Type B pancreatic cell (in vitro differentiated cells): Measurements from ENCODE around the gene RACGAP1. TPM values are rescaled to one million over a fixed set of nuclear protein-coding genes. Genes with fewer than 3 reads are reported as not detected.

Experiments
- DNase-seq: peaks from one replicate; pipeline ENCODE4 v3.0.0; 2021; ENCODE audit warnings: mixed read lengths; ENCODE audit not compliant: unreplicated experiment; ENCODE audit errors: extremely low spot score
- H3K27ac Mint-ChIP-seq: 2 replicates; pipeline ENCODE4 v1.8.0; 2021; ENCODE audit warnings: mild to moderate bottlenecking, mixed read lengths
- H3K27me3 Mint-ChIP-seq: 2 replicates; pipeline ENCODE4 v1.8.0; 2021; ENCODE audit warnings: mixed read lengths
- H3K36me3 Mint-ChIP-seq: 2 replicates; pipeline ENCODE4 v1.8.0; 2021; ENCODE audit warnings: mixed read lengths
- H3K4me1 Mint-ChIP-seq: one replicate; pipeline ENCODE4 v1.8.0; 2021; ENCODE audit warnings: mixed read lengths; ENCODE audit not compliant: unreplicated experiment
- H3K4me3 Mint-ChIP-seq: 2 replicates; pipeline ENCODE4 v1.8.0; 2021; ENCODE audit warnings: mild to moderate bottlenecking, mixed read lengths
- H3K9me3 Mint-ChIP-seq: 2 replicates; pipeline ENCODE4 v1.8.0; 2021; ENCODE audit warnings: mixed read lengths
- total RNA-seq: library from RNA; stranded (reverse); gene quantifications from 2 replicates; pipeline ENCODE4 v1.2.1, GENCODE V29; 2021; ENCODE audit warnings: low replicate concordance
- TF ChIP-seq, protein P1 (sequence below): fragments of 200-600 bp; sonication (generic); conservative IDR thresholded peaks from 2 replicates; pipeline ENCODE4 v1.5.0; 2021; ENCODE audit warnings: antibody characterized with exemption, mild to moderate bottlenecking

RACGAP1 gene
- total RNA-seq, 1 donor from 2014 or later, result 70.6 TPM

DNA sequence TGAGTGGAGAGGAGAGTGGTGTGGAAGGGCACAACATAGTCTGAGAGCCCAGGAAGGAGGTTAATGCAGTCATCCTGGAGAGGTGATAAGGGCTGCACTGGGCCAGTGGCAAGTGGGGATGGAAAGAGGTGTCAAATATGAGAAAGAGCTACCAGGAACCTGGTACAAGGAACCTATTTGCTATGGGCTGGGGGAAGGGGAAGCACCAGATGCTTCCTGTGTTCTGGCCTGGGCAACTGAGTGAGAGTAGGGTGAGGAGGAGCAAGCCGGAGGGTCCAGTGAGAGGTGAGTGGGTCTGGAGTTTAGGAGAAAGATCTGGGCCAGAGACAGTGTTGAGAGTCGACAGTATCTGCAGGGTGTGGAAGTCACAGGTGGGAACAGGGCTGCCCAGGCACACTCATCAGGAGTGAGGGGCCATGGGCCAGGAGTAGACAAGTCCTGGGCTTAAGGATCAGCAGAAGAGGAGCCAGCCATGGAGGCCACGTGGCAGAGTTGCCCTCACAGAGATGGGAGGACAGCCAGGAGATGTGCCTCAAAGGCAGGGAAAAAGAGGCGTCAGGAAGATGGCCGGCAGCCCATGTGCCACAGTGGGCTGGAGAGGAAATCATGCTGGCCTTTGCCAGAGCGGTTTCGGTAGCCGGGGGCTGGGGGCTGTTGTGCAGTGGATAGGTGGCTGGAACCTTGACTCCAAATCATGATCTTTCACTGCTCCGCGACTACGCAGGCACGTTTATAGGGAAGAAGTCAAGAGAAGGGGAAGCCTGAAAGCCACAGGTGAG, 55.5 kb downstream of the RACGAP1 start:
- Mint-ChIP-seq H3K27ac (no peak overlapping the region), H3K27me3 (peaks cover 15% of the 10 kb centered on the region), H3K4me1 (no peaks in the 10 kb centered on the region), H3K9me3 (no peaks in the 10 kb centered on the region), H3K36me3 (no peaks in the 10 kb centered on the region), H3K4me3 (no peak overlapping the region)
- TF ChIP-seq, protein P1, sequence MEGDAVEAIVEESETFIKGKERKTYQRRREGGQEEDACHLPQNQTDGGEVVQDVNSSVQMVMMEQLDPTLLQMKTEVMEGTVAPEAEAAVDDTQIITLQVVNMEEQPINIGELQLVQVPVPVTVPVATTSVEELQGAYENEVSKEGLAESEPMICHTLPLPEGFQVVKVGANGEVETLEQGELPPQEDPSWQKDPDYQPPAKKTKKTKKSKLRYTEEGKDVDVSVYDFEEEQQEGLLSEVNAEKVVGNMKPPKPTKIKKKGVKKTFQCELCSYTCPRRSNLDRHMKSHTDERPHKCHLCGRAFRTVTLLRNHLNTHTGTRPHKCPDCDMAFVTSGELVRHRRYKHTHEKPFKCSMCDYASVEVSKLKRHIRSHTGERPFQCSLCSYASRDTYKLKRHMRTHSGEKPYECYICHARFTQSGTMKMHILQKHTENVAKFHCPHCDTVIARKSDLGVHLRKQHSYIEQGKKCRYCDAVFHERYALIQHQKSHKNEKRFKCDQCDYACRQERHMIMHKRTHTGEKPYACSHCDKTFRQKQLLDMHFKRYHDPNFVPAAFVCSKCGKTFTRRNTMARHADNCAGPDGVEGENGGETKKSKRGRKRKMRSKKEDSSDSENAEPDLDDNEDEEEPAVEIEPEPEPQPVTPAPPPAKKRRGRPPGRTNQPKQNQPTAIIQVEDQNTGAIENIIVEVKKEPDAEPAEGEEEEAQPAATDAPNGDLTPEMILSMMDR, result no peak
- DNase-seq, result no peak

DNA sequence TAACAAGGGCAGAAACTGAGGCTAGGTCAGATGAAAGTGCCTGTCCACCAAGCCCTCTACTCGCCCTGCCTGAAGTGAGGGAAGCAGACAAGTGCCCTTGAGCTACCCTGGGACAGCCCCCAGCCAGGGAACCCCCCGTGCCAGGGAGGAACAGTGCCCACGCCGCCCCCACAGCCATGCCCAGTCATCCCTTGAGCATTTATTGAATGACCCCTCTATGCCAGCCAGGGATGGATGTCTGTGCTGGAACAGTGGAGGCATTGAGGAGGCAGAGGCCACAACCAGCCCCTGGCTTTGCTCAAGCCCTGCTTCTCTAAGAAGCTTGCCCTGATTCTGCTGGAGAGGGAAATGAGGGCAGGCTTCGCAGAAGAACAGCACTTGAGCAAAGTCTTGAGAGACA, 56.3 kb downstream of the RACGAP1 start:
- Mint-ChIP-seq H3K36me3 (no peaks in the 10 kb centered on the region), H3K27me3 (peaks cover 23% of the 10 kb centered on the region), H3K9me3 (no peaks in the 10 kb centered on the region), H3K27ac (no peak overlapping the region), H3K4me3 (no peak overlapping the region), H3K4me1 (no peaks in the 10 kb centered on the region)
- TF ChIP-seq, protein P1, result no peak
- DNase-seq, result no peak

DNA sequence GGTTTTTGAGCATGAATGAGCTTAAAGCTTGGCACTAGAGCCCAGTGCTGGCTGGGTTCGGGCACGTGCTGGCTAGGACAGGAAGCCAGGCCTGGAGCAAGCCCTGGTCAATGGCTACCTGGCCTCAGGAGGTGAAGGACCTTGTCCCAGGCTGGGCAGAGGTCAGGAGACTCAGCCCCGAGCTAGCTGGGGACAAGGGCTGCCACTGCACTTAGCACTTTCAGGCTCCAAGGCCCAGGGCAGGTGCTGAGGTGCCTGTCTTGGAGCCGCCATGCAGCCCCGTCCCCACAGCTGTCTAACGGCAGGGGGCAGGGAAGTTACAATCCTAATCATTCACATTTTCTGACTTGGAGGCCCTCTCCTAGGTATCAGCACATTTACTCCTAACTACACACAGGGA, 56.8 kb downstream of the RACGAP1 start:
- H3K27ac Mint-ChIP-seq, result no peak overlapping the region
- no peaks in the 10 kb centered on the region for H3K4me1 Mint-ChIP-seq
- TF ChIP-seq, protein P1, result no peak
- no peak overlapping the region for H3K4me3 Mint-ChIP-seq
- H3K36me3 Mint-ChIP-seq, result no peaks in the 10 kb centered on the region
- H3K27me3 Mint-ChIP-seq, result peaks cover 28% of the 10 kb centered on the region
- no peaks in the 10 kb centered on the region for H3K9me3 Mint-ChIP-seq
- no peak for DNase-seq

DNA sequence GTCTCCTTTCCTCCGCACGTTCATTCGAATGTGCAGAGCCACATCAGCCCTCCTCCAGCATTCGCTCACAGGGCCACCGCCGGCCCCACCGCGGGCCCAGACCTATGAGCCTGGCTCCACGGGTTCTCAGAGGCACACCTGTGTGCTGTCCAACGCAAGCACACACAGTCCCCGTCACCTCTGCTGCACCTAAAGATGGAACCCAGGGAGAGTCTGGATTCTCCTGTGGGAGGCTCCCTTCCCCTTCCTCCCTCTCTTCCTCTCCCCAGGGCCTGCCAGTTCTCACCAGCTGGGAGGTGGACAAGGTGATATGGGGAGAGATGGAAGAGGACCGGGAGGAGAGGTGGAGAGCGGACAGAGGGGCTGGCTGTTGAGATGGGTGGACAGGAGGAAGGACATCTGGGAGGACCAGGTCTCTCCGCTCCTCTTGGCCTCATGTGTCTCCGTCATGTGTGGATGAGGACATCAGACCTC, 57.5 kb downstream of the RACGAP1 start:
- H3K27me3 Mint-ChIP-seq, result peaks cover 35% of the 10 kb centered on the region
- TF ChIP-seq, protein P1, result no peak
- H3K4me1 Mint-ChIP-seq, result no peaks in the 10 kb centered on the region
- DNase-seq, result no peak
- no peak overlapping the region for H3K27ac Mint-ChIP-seq
- H3K36me3 Mint-ChIP-seq, result no peaks in the 10 kb centered on the region
- no peaks in the 10 kb centered on the region for H3K9me3 Mint-ChIP-seq
- H3K4me3 Mint-ChIP-seq, result peak overlapping the region; percentile 20

DNA sequence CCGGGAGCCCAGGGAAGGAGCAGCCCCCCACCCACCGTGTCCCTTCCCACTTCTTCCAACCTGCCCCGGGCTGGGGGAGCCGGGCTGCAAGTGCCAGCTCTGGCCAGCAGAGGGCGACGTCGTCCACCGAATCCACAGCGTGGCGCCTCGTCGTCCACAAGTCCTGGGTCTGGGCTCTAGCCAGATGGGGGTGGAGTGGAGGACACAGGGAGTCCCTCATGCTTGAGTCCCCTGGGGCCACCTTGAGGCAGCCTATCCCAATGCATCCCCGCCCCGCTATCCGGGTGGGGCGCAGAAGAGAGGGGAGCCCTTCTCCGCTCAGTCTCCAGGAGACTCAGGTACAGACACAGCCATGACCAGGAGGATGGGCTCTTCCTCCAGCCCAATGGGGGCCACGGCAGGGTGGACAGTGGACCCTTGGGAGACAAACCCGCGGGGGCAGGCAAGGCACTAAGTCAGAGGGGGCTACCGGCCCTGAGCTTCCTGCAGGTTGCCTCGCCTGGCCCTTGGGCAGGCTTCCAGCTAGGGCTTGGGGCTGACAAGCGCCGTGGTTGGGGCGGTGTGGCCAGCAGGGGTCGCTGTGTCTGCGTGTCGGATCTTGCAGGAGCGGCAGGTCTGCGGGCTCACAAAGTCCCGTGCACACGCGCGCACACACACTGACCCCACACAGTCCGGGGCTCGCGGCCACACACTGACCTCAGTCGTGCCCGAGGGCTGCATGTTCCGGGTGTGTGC, 58.1 kb downstream of the RACGAP1 start:
- peak; percentile 94 for DNase-seq
- TF ChIP-seq, protein P1, result peak; percentile 81
- no peaks in the 10 kb centered on the region for H3K9me3 Mint-ChIP-seq
- peak overlapping the region; percentile 80 for H3K4me3 Mint-ChIP-seq
- no peaks in the 10 kb centered on the region for H3K36me3 Mint-ChIP-seq
- H3K27me3 Mint-ChIP-seq, result peaks cover 41% of the 10 kb centered on the region
- H3K27ac Mint-ChIP-seq, result no peak overlapping the region
- no peaks in the 10 kb centered on the region for H3K4me1 Mint-ChIP-seq
